ENCODE data around the gene NCSTN.

NCSTN gene

GRCh38 chr1:160353223-160353622, 10.0 kb downstream of the NCSTN start:
- DNase-seq: no peak

GRCh38 chr1:160354388-160354985, 11.3 kb downstream of the NCSTN start:
- peak in 1 of 6 experiments; percentile 13 for DNase-seq

GRCh38 chr1:160357286-160358002, 14.3 kb downstream of the NCSTN start:
- DNase-seq: no peak

GRCh38 chr1:160358073-160358472, 14.9 kb downstream of the NCSTN start:
- DNase-seq: no peak

- DNase-seq: no peak
These were observed 16.5 kb downstream of the NCSTN start for GRCh38 chr1:160359559-160360226.

GRCh38 chr1:160360227-160360695, 17.1 kb downstream of the NCSTN start:
- DNase-seq: no peak

- DNase-seq: no peak
These were observed 18.0 kb downstream of the NCSTN start for GRCh38 chr1:160361199-160361598.

- no peak for DNase-seq
These were observed 18.6 kb downstream of the NCSTN start for GRCh38 chr1:160361814-160362167.

GRCh38 chr1:160362168-160362957, 19.2 kb downstream of the NCSTN start:
- no peak for DNase-seq

GRCh38 chr1:160363010-160363409, 19.8 kb downstream of the NCSTN start:
- no peak for DNase-seq

- no peak for DNase-seq
These were observed 21.0 kb downstream of the NCSTN start for GRCh38 chr1:160363951-160364735.

GRCh38 chr1:160365325-160365724, 22.1 kb downstream of the NCSTN start:
- DNase-seq: no peak

- no peak for DNase-seq
These were observed 23.7 kb downstream of the NCSTN start, which contains the start of gene NHLH1 for GRCh38 chr1:160366731-160367515. Gene NHLH1 (plus strand): TSS chr1:160367071. CDS start chr1:160370732, 3,661 bp downstream.

GRCh38 chr1:160367516-160367900, 24.3 kb downstream of the NCSTN start:
- no peak for DNase-seq

GRCh38 chr1:160367934-160368923, 25.0 kb downstream of the NCSTN start:
- DNase-seq: no peak

- no peak for DNase-seq
These were observed 25.9 kb downstream of the NCSTN start for GRCh38 chr1:160369087-160369486.

GRCh38 chr1:160370561-160371345, 27.6 kb downstream of the NCSTN start:
- no peak for DNase-seq

- no peak for DNase-seq
These were observed 28.1 kb downstream of the NCSTN start for GRCh38 chr1:160371346-160371631.

- DNase-seq: no peak
These were observed 28.6 kb downstream of the NCSTN start for GRCh38 chr1:160371756-160372155.

GRCh38 chr1:160373696-160374095, 30.5 kb downstream of the NCSTN start:
- DNase-seq: no peak

Data from stimulated activated naive CD4-positive, alpha-beta T cell (primary cell).